ENCODE measurements around the gene GSG1L. TPM values are rescaled to one million over a fixed set of nuclear protein-coding genes. Genes with fewer than 3 reads are reported as not detected.

The GSG1L gene
- total and polyA plus RNA-seq, 2 of the 13 experiments (the other 11 are each of a cell fraction or from before 2014, with no cell fraction given): not detected

DNA sequence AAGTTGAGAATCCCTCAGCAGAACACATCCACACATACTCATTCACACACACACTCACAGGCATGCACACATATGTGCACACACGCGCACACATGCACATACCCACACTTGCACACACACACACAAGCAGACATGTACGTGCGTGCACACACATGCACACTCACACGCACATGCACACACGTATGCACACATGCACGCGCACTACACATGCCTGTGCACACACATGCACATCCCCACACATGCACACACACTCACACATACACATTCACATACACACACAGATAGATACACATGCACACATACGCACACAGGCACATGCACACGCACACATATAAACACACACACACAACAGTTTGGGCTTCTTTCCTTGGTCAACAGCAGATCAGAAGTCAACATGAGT is 24.0 kb downstream of the GSG1L start (continued):
- TF ChIP-seq, protein P1, sequence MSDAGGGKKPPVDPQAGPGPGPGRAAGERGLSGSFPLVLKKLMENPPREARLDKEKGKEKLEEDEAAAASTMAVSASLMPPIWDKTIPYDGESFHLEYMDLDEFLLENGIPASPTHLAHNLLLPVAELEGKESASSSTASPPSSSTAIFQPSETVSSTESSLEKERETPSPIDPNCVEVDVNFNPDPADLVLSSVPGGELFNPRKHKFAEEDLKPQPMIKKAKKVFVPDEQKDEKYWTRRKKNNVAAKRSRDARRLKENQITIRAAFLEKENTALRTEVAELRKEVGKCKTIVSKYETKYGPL (CRISPR knock-in tag; IDR thresholded peaks at IDR 0.05): no peak
- TF ChIP-seq ZNF672 (CRISPR knock-in tag; IDR thresholded peaks at IDR 0.05): no peak
- no peak for TF ChIP-seq ZNF878 (CRISPR knock-in tag; IDR thresholded peaks at IDR 0.05)
- TF ChIP-seq PPARG (CRISPR knock-in tag; conservative IDR thresholded peaks at IDR 0.05): no peak
- TF ChIP-seq, protein P2, sequence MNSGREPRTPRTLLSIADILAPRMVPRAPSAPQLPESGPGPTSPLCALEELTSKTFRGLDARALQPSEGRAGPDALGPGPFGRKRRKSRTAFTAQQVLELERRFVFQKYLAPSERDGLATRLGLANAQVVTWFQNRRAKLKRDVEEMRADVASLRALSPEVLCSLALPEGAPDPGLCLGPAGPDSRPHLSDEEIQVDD (CRISPR knock-in tag; IDR thresholded peaks at IDR 0.05; ENCODE audit: borderline replicate concordance): no peak
- TF ChIP-seq TGIF2 (CRISPR knock-in tag; IDR thresholded peaks at IDR 0.05): no peak
- no peak for TF ChIP-seq SSRP1 (CRISPR knock-in tag; IDR thresholded peaks at IDR 0.05)
- no peak for TF ChIP-seq ZNF230 (CRISPR knock-in tag; IDR thresholded peaks at IDR 0.05)
- no peak for TF ChIP-seq ZSCAN30 (CRISPR knock-in tag; IDR thresholded peaks at IDR 0.05)
- TF ChIP-seq, protein P3, sequence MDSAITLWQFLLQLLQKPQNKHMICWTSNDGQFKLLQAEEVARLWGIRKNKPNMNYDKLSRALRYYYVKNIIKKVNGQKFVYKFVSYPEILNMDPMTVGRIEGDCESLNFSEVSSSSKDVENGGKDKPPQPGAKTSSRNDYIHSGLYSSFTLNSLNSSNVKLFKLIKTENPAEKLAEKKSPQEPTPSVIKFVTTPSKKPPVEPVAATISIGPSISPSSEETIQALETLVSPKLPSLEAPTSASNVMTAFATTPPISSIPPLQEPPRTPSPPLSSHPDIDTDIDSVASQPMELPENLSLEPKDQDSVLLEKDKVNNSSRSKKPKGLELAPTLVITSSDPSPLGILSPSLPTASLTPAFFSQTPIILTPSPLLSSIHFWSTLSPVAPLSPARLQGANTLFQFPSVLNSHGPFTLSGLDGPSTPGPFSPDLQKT (CRISPR knock-in tag; IDR thresholded peaks at IDR 0.05; ENCODE audit: borderline replicate concordance): no peak
- no peak for TF ChIP-seq ZNF44 (CRISPR knock-in tag; IDR thresholded peaks at IDR 0.05)
- TF ChIP-seq, protein P4, sequence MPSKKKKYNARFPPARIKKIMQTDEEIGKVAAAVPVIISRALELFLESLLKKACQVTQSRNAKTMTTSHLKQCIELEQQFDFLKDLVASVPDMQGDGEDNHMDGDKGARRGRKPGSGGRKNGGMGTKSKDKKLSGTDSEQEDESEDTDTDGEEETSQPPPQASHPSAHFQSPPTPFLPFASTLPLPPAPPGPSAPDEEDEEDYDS (CRISPR knock-in tag; IDR thresholded peaks at IDR 0.05): no peak
- TF ChIP-seq AHR (CRISPR knock-in tag; IDR thresholded peaks at IDR 0.05): no peak
- TF ChIP-seq SP1 (IDR thresholded peaks at IDR 0.05): no peak
- no peak for TF ChIP-seq SP1 (CRISPR knock-in tag; IDR thresholded peaks at IDR 0.05)
- no peak for TF ChIP-seq ATF7 (IDR thresholded peaks at IDR 0.05)
- TF ChIP-seq ATF7 (CRISPR knock-in tag; IDR thresholded peaks at IDR 0.05): no peak
- TF ChIP-seq ZSCAN12 (CRISPR knock-in tag; IDR thresholded peaks at IDR 0.05): no peak
- 0 out of 2 replicates have a peak, but pooled peaks have one; percentile 18 for TF ChIP-seq HOXA9 (CRISPR knock-in tag; IDR thresholded peaks at IDR 0.05; ENCODE audit: borderline replicate concordance)
- no peak for TF ChIP-seq ZNF431 (CRISPR knock-in tag; IDR thresholded peaks at IDR 0.05; ENCODE audit: borderline replicate concordance, low read depth)
- TF ChIP-seq DMAP1 (CRISPR knock-in tag; IDR thresholded peaks at IDR 0.05): no peak
- TF ChIP-seq, protein P5, sequence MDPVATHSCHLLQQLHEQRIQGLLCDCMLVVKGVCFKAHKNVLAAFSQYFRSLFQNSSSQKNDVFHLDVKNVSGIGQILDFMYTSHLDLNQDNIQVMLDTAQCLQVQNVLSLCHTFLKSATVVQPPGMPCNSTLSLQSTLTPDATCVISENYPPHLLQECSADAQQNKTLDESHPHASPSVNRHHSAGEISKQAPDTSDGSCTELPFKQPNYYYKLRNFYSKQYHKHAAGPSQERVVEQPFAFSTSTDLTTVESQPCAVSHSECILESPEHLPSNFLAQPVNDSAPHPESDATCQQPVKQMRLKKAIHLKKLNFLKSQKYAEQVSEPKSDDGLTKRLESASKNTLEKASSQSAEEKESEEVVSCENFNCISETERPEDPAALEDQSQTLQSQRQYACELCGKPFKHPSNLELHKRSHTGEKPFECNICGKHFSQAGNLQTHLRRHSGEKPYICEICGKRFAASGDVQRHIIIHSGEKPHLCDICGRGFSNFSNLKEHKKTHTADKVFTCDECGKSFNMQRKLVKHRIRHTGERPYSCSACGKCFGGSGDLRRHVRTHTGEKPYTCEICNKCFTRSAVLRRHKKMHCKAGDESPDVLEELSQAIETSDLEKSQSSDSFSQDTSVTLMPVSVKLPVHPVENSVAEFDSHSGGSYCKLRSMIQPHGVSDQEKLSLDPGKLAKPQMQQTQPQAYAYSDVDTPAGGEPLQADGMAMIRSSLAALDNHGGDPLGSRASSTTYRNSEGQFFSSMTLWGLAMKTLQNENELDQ (CRISPR knock-in tag; IDR thresholded peaks at IDR 0.05; ENCODE audit: borderline replicate concordance): no peak
- no peak for TF ChIP-seq ZNF24 (IDR thresholded peaks at IDR 0.05)

Measured in HepG2 (cell line).